Neural cell (in vitro differentiated cells): ENCODE measurements around the gene ANKRD44. TPM values are rescaled to one million over a fixed set of nuclear protein-coding genes. Genes with fewer than 3 reads are reported as not detected.

ENCODE experiments used
- H2AFZ ChIP-seq: fragments of 200-600, 300-800 bp; sonication (generic), shearing (Covaris generic); 2 replicates; pipeline ENCODE4 v1.6.0; 2014; ENCODE audit warnings: low read depth, mild to moderate bottlenecking, antibody characterized with exemption, low read length, moderate library complexity
- H3F3A ChIP-seq: fragments of 200-600 bp; shearing (Covaris generic); 2 replicates; pipeline ENCODE4 v1.6.1; 2016; ENCODE audit warnings: mild to moderate bottlenecking, moderate library complexity, mixed read lengths, antibody characterized with exemption, low read length; ENCODE audit not compliant: insufficient read depth, poor library complexity, severe bottlenecking
- H3K27ac ChIP-seq: fragments of 200-600, 300-800 bp; sonication (generic), shearing (Covaris generic); 2 replicates; pipeline ENCODE4 v1.5.1; 2014; ENCODE audit warnings: mild to moderate bottlenecking, low read length, moderate library complexity
- H3K27me3 ChIP-seq: fragments of 300-800, 200-600 bp; sonication (generic), shearing (Covaris generic); 2 replicates; pipeline ENCODE4 v1.6.0; 2014; ENCODE audit warnings: mild to moderate bottlenecking, low read depth, low read length, moderate library complexity; ENCODE audit not compliant: insufficient read depth
- H3K36me3 ChIP-seq: fragments of 300-800, 200-600 bp; sonication (generic), shearing (Covaris generic); 2 replicates; pipeline ENCODE4 v1.5.1; 2014; ENCODE audit warnings: mild to moderate bottlenecking, antibody characterized with exemption, low read length, moderate library complexity; ENCODE audit not compliant: insufficient read depth
- H3K4me2 ChIP-seq: fragments of 300-800, 200-600 bp; sonication (generic), shearing (Covaris generic); 2 replicates; pipeline ENCODE4 v1.6.0; 2014; ENCODE audit warnings: mild to moderate bottlenecking, low read length
- H3K4me3 ChIP-seq: fragments of 300-800, 200-600 bp; sonication (generic), shearing (Covaris generic); 2 replicates; pipeline ENCODE4 v1.5.1; 2014; ENCODE audit warnings: mild to moderate bottlenecking, low read length, moderate library complexity
- H3K79me2 ChIP-seq: fragments of 200-600 bp; shearing (Covaris generic); replicated peaks from 2 replicates; pipeline ENCODE4 v1.6.0; 2014; ENCODE audit warnings: mild to moderate bottlenecking, low read length, moderate library complexity; ENCODE audit not compliant: insufficient read depth
- H3K9ac ChIP-seq: fragments of 300-800, 200-600 bp; sonication (generic), shearing (Covaris generic); 2 replicates; pipeline ENCODE4 v1.6.1; 2016; ENCODE audit warnings: mild to moderate bottlenecking, low read length, mixed read lengths
- H3K9me2 ChIP-seq: fragments of 200-600 bp; shearing (Covaris generic); 2 replicates; pipeline ENCODE4 v1.6.1; 2016; ENCODE audit warnings: mild to moderate bottlenecking, low read length, mixed read lengths; ENCODE audit not compliant: insufficient read depth
- H3K9me3 ChIP-seq: fragments of 200-600, 300-800 bp; sonication (generic), shearing (Covaris generic); 2 replicates; pipeline ENCODE4 v1.6.1; 2016; ENCODE audit warnings: mild to moderate bottlenecking, mixed run types, low read length, moderate library complexity, mixed read lengths
- H4K20me1 ChIP-seq: fragments of 200-600 bp; shearing (Covaris generic); 2 replicates; pipeline ENCODE4 v1.6.1; 2016; ENCODE audit warnings: mild to moderate bottlenecking, mixed run types; ENCODE audit not compliant: insufficient read depth
- CTCF ChIP-seq: fragments of 450-650 bp; IDR thresholded peaks from 2 replicates; pipeline ENCODE4 v1.5.1; 2014; ENCODE audit warnings: antibody characterized with exemption, mild to moderate bottlenecking, moderate library complexity; ENCODE audit not compliant: poor library complexity, severe bottlenecking
- EP300 ChIP-seq: fragments of 450-650 bp; conservative IDR thresholded peaks from 2 replicates; pipeline ENCODE4 v1.6.1; 2014; ENCODE audit warnings: antibody characterized with exemption, mild to moderate bottlenecking, moderate library complexity; ENCODE audit not compliant: poor library complexity, severe bottlenecking
- EZH2 ChIP-seq: fragments of 200-600, 300-800 bp; shearing (Covaris generic), sonication (generic); IDR thresholded peaks from 2 replicates; pipeline ENCODE4 v1.6.1; 2014; ENCODE audit warnings: antibody characterized with exemption, low read length, borderline replicate concordance, mild to moderate bottlenecking; ENCODE audit not compliant: insufficient read depth, poor library complexity, severe bottlenecking
- MXI1 ChIP-seq: fragments of 450-650 bp; conservative IDR thresholded peaks from 2 replicates; pipeline ENCODE4 v1.6.1; 2014; ENCODE audit warnings: antibody characterized with exemption, mild to moderate bottlenecking; ENCODE audit not compliant: poor library complexity, severe bottlenecking
- POLR2AphosphoS5 ChIP-seq: IDR thresholded peaks from 2 replicates; pipeline ENCODE4 v1.6.1; 2012
- RAD21 ChIP-seq: fragments of 450-650 bp; conservative IDR thresholded peaks from 2 replicates; pipeline ENCODE4 v1.6.1; 2014; ENCODE audit warnings: antibody characterized with exemption, mild to moderate bottlenecking, moderate library complexity
- REST ChIP-seq: IDR thresholded peaks from 2 replicates; pipeline ENCODE4 v1.6.1; 2012; ENCODE audit warnings: borderline replicate concordance
- SMC3 ChIP-seq: fragments of 450-650 bp; conservative IDR thresholded peaks from 2 replicates; pipeline ENCODE4 v1.6.1; 2014; ENCODE audit warnings: antibody characterized with exemption, mild to moderate bottlenecking, moderate library complexity; ENCODE audit not compliant: poor library complexity
- TAF1 ChIP-seq: IDR thresholded peaks from 2 replicates; pipeline ENCODE4 v1.6.1; 2012; ENCODE audit warnings: low read depth
- polyA plus RNA-seq: library from polyadenylated mRNA; depleted of rRNA; stranded (reverse); fragments of >200 nt; gene quantifications from 2 replicates; pipeline ENCODE4 v1.2.3, GENCODE V29; 2014

Gene ANKRD44
- polyA plus RNA-seq, 1 donor from 2014 or later = 94.3 TPM

- no peaks in the 10 kb centered on the region for H3F3A ChIP-seq
- no peak for TF ChIP-seq EP300
- no peak for TF ChIP-seq POLR2AphosphoS5
- no peak for TF ChIP-seq RAD21
- no peak for TF ChIP-seq CTCF
- no peak for TF ChIP-seq EZH2
- no peak for TF ChIP-seq TAF1
- TF ChIP-seq REST = no peak
- no peak for TF ChIP-seq MXI1
- TF ChIP-seq SMC3 = no peak
- no peak overlapping the region for H2AFZ ChIP-seq
- no peaks in the 10 kb centered on the region for H3K9me3 ChIP-seq
- no peak overlapping the region for H3K27ac ChIP-seq
- H3K27me3 ChIP-seq = no peaks in the 10 kb centered on the region
- no peaks in the 10 kb centered on the region for H3K9me2 ChIP-seq
- H3K79me2 ChIP-seq = no peaks in the 10 kb centered on the region
- H4K20me1 ChIP-seq = no peaks in the 10 kb centered on the region
- no peaks in the 10 kb centered on the region for H3K36me3 ChIP-seq
- H3K4me2 ChIP-seq = no peak overlapping the region
- no peak overlapping the region for H3K4me3 ChIP-seq
- H3K9ac ChIP-seq = no peak overlapping the region
Observed at GRCh38 chr2:197276156-197276555, 34.4 kb downstream of the ANKRD44 start.

- H3K9me2 ChIP-seq = no peaks in the 10 kb centered on the region
- no peaks in the 10 kb centered on the region for H4K20me1 ChIP-seq
- no peak overlapping the region for H3K4me3 ChIP-seq
- H3K4me2 ChIP-seq = no peak overlapping the region
- H3K27me3 ChIP-seq = no peaks in the 10 kb centered on the region
- H3K79me2 ChIP-seq = no peaks in the 10 kb centered on the region
- H3K27ac ChIP-seq = no peak overlapping the region
- no peaks in the 10 kb centered on the region for H3F3A ChIP-seq
- no peak for TF ChIP-seq POLR2AphosphoS5
- TF ChIP-seq TAF1 = no peak
- TF ChIP-seq SMC3 = no peak
- TF ChIP-seq REST = no peak
- TF ChIP-seq EZH2 = no peak
- no peak for TF ChIP-seq EP300
- TF ChIP-seq RAD21 = no peak
- no peak for TF ChIP-seq MXI1
- no peaks in the 10 kb centered on the region for H3K9me3 ChIP-seq
- H3K36me3 ChIP-seq = no peaks in the 10 kb centered on the region
- H2AFZ ChIP-seq = no peak overlapping the region
- H3K9ac ChIP-seq = no peak overlapping the region
Observed at GRCh38 chr2:197274937-197275336, 35.6 kb downstream of the ANKRD44 start.
